ENCODE data around the gene FMNL1. TPM values are rescaled to one million over a fixed set of nuclear protein-coding genes. Genes with fewer than 3 reads are reported as not detected.

Gene FMNL1
- total RNA-seq, 6 donors from 2014 or later: 42.9 to 119 (median 98.3) TPM

DNA sequence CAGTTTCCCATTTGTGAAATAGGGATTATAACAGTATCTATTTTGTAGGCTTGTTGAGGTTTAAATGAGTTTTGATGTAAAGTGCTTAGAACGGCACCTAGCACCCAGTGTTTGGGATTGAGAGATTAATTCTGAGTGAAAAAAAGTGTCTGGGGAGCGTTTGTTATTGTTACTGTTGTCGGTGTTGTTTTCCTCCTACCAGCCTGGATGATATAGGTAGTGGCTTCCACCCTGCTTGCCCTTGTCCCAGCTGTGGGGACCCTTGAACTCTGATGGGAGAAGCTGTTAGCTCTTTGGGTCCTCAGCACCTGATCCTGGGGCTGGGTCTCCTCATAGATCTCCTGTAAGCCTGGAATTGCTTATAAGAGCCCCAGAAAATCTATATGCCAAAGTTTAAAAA lies 4.9 kb downstream of the FMNL1 start:
- peak overlapping the region in 3 of 4 donors; percentile 17 to 71 (median 26) for H3K4me3 ChIP-seq
- H3K27me3 ChIP-seq: peaks cover 0 to 5% (median 0%) of the 10 kb centered on the region in 4 donors
- ATAC-seq (ENCODE audit: low FRiP score in 2 of 2): no peak
- no peak for TF ChIP-seq EP300 (IDR thresholded peaks at IDR 0.05)
- no peak for TF ChIP-seq CTCF (IDR thresholded peaks at IDR 0.05)
- TF ChIP-seq POLR2AphosphoS5 (IDR thresholded peaks at IDR 0.05): no peak
- no peak for TF ChIP-seq POLR2A (IDR thresholded peaks at IDR 0.05)
- H3K4me1 ChIP-seq: peaks cover 30 to 81% (median 55%) of the 10 kb centered on the region in 4 donors
- DNase-seq: no peak
- 44 to 63% methylated on average over 3 of the region's 3 CpGs for WGBS, 2 donors
- no peaks in the 10 kb centered on the region for H3K9me3 ChIP-seq
- no peaks in the 10 kb centered on the region for H3K36me3 ChIP-seq
- peak overlapping the region; percentile 65 to 93 (median 86) for H3K27ac ChIP-seq

DNA sequence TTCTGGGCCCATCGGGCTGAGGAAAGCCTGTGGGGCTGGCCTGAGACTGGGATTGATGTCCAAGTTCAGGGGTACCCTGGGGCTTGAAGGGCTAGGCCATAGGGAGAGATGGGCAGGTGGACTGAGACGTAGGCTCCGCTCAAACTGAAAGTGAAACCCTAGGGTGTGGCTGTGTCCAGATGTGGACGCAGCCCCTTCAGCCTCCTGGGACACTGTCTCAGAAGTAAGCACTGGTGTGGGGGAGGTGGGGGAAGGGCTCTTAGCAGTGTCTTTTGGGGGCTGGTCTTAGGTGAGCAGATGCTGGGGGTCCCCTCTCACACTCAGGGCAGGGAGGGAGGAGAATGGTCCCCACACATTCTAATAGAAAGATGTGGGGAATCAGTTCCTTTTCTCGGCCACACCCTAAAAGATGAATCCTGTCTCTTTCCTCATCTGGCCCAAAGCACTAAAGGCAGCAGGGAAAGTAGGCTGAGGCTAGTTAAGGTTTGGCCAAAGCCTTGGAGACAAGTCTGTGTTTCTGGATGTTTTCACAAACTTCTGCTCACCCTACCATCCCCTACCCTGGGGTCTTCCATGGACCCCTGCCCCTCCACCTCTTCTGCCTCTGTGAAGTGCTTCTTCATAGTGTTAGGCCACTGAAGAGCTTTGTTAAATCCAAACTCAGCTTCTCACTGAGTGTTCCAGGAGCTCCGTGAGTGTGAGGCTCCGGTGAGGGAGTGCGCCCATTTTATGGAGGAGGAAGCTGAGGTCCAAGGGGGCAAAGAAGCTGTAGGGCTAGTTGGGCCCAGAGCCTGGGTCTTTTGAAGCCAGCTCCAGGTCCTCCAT lies 5.6 kb downstream of the FMNL1 start:
- WGBS, 2 donors: 57 to 60% methylated on average over 8 of the region's 8 CpGs
- TF ChIP-seq POLR2AphosphoS5 (IDR thresholded peaks at IDR 0.05) (peak in 1 of 2 donors; percentile 20), POLR2A (IDR thresholded peaks at IDR 0.05) (peak in 1 of 4 donors; percentile 36), EP300 (IDR thresholded peaks at IDR 0.05) (no peak), CTCF (IDR thresholded peaks at IDR 0.05) (no peak)
- H3K36me3 ChIP-seq: no peaks in the 10 kb centered on the region
- no peaks in the 10 kb centered on the region for H3K9me3 ChIP-seq
- peak overlapping the region; percentile 65 to 93 (median 86) for H3K27ac ChIP-seq
- H3K4me1 ChIP-seq: peaks cover 30 to 77% (median 55%) of the 10 kb centered on the region in 4 donors
- no peak for ATAC-seq (ENCODE audit: low FRiP score in 2 of 2)
- H3K4me3 ChIP-seq: peak overlapping the region in 3 of 4 donors; percentile 17 to 71 (median 26)
- no peaks in the 10 kb centered on the region for H3K27me3 ChIP-seq
- no peak for DNase-seq

GRCh38 chr17:45227926-45228762 lies 6.5 kb downstream of the FMNL1 start:
- Histone ChIP-seq H3K9me3 (no peaks in the 10 kb centered on the region), H3K27ac (peak overlapping the region; percentile 65 to 93 (median 86)), H3K27me3 (no peaks in the 10 kb centered on the region), H3K4me1 (peaks cover 30 to 71% (median 55%) of the 10 kb centered on the region in 4 donors), H3K36me3 (peaks cover 0 to under 1% (median 0%) of the 10 kb centered on the region in 4 donors), H3K4me3 (peak overlapping the region in 1 of 4 donors; percentile 16)
- no peak for TF ChIP-seq EP300 (IDR thresholded peaks at IDR 0.05)
- TF ChIP-seq POLR2AphosphoS5 (IDR thresholded peaks at IDR 0.05): no peak
- no peak for ATAC-seq (ENCODE audit: low FRiP score in 2 of 2)
- DNase-seq: peak in 1 of 2 donors; percentile 72
- WGBS, 2 donors: 60 to 84% methylated on average over 9 to 17 of the region's 17 CpGs

DNA sequence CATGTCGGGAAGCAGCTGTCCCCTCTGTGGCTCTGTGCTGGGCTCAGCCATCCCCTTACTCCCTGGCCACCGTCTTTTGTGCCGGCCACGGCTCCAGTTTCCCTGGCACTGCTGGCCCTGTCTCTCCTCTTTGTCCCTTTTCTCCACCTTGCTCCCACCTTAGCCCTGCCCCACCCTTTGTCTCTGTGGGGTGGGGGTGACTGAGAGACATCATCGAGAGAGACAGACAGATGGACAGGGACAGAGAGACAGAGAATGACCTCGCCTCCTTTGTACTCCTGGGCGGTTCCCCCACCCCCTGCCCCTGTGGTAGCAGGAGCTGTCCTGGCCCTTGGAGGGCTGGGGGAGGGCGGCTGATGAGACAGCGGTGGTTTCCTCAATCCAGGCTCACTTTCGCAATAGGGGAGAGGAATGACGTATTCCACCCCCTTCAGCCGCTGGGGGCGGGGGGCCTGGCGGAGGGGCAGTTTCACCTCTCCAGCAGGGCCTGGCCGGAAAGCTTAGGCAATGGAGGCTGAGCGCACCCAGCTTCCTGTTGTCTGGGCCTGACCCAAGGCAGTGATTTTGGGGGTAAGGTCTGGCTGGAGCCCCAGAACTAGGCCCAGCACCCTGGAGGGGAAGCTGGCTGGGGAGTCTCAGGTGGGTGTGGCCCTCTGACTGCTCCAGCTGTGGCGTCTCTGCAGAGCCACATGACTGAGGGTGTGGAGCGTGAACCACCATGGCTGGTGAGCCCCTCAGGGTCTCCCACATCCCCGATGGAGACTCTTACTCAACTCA lies 7.3 kb downstream of the FMNL1 start:
- Histone ChIP-seq H3K27me3 (no peaks in the 10 kb centered on the region), H3K36me3 (peaks cover 0 to 9% (median 2%) of the 10 kb centered on the region in 4 donors), H3K4me1 (peaks cover 30 to 71% (median 55%) of the 10 kb centered on the region in 4 donors), H3K27ac (peak overlapping the region; percentile 65 to 93 (median 86)), H3K4me3 (peak overlapping the region in 1 of 4 donors; percentile 16), H3K9me3 (no peaks in the 10 kb centered on the region)
- DNase-seq: peak; percentile 94 to 95
- TF ChIP-seq CTCF (IDR thresholded peaks at IDR 0.05) (peak in 2 of 6 experiments; percentile 17 to 19), POLR2AphosphoS5 (IDR thresholded peaks at IDR 0.05) (peak; percentile 88 to 92), EP300 (IDR thresholded peaks at IDR 0.05) (peak in 1 of 4 donors; percentile 83), POLR2A (IDR thresholded peaks at IDR 0.05) (peak in 1 of 4 donors; percentile 62)
- peak; percentile 65 to 90 for ATAC-seq (ENCODE audit: low FRiP score in 2 of 2)
- 46 to 51% methylated on average over 7 to 19 of the region's 19 CpGs for WGBS, 2 donors

Data from upper lobe of left lung (tissue), 6 donors.